GM23338 (cell line): ENCODE data around the gene OR5H2.

Experiments
- CTCF ChIP-seq, 2 experiments: fragments of 200-600 bp in 1 of 2; sonication (generic) in 1 of 2; conservative IDR thresholded peaks; 2 replicates each; pipeline versions ENCODE4 v1.5.1 to v1.6.1; 2016 to 2017; ENCODE audit warnings: antibody characterized with exemption in 2 of 2, low read depth in 2 of 2, mild to moderate bottlenecking in 2 of 2, moderate library complexity in 1 of 2
- POLR2AphosphoS5 ChIP-seq: IDR thresholded peaks from 2 replicates; pipeline ENCODE4 v1.6.1; 2016; ENCODE audit warnings: antibody characterized with exemption, low read depth

GRCh38 chr3:98259707-98260106 is 22.6 kb upstream of the OR5H2 start:
- no peak for TF ChIP-seq POLR2AphosphoS5
- TF ChIP-seq CTCF (conservative IDR thresholded peaks at IDR 0.05; ENCODE audit: low read depth in 2 of 2): peak; percentile 49 to 60
